ENCODE results near the gene DOHH.

DNA sequence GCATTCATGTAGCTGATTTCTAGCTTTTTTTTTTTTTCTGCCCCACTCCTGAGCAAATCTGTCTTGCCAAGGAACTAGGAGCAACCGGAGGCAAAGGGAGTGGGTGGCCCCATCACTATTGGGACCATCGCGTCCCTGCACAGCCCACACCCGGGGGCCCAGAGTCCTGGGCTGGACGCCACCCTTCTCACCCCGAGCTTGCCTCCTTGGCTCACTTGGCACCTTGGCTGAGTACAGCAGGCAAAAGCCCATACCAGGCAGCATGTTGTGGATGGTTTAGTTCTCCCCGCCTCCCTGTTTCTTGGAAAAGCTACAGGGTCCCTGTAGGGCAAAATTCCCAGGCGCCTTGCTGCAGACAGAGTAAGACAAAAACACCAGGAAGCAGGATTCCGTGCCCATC lies 33.8 kb downstream of the DOHH start:
- TF ChIP-seq, protein P1, sequence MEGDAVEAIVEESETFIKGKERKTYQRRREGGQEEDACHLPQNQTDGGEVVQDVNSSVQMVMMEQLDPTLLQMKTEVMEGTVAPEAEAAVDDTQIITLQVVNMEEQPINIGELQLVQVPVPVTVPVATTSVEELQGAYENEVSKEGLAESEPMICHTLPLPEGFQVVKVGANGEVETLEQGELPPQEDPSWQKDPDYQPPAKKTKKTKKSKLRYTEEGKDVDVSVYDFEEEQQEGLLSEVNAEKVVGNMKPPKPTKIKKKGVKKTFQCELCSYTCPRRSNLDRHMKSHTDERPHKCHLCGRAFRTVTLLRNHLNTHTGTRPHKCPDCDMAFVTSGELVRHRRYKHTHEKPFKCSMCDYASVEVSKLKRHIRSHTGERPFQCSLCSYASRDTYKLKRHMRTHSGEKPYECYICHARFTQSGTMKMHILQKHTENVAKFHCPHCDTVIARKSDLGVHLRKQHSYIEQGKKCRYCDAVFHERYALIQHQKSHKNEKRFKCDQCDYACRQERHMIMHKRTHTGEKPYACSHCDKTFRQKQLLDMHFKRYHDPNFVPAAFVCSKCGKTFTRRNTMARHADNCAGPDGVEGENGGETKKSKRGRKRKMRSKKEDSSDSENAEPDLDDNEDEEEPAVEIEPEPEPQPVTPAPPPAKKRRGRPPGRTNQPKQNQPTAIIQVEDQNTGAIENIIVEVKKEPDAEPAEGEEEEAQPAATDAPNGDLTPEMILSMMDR (conservative IDR thresholded peaks at IDR 0.05 in 1 of 2, IDR thresholded peaks at IDR 0.05 in 1 of 2; ENCODE audit: extremely low read depth in 1 of 2, insufficient read depth in 1 of 2, low read depth in 1 of 2, low read length in 2 of 2): no peak
- TF ChIP-seq EZH2 (IDR thresholded peaks at IDR 0.05; ENCODE audit: borderline replicate concordance, low read length): no peak
